CD8-positive, alpha-beta memory T cell (primary cell): ENCODE data around the gene SV2B. TPM values are rescaled to one million over a fixed set of nuclear protein-coding genes. Genes with fewer than 3 reads are reported as not detected.

Experiments used
- CTCF ChIA-PET: fragments of 350-600 bp; sonication (Branson Sonifier 250); formaldehyde crosslinking; loops from one replicate; lab custom pipeline; 2021; ENCODE audit warnings: antibody characterized with exemption; lab: Charles Lee
- POLR2A ChIA-PET: fragments of 350-600 bp; sonication (Branson Sonifier 250); formaldehyde crosslinking; loops from one replicate; lab custom pipeline; 2021; ENCODE audit warnings: antibody characterized with exemption; lab: Charles Lee
- DNase-seq, 5 donors: peaks; one replicate each; pipeline versions ENCODE4 v3.0.0 to v3.0.0-alpha.2; 2020 to 2022; ENCODE audit warnings: mixed read lengths in 1 of 5
- H3K27ac ChIP-seq: one replicate; pipeline ENCODE4 v1.7.0; 2013; ENCODE audit warnings: low read depth, mild to moderate bottlenecking, low read length, moderate library complexity
- H3K27me3 ChIP-seq: 2 replicates; pipeline ENCODE4 v1.7.0; 2013; ENCODE audit warnings: low read length, mild to moderate bottlenecking; ENCODE audit not compliant: insufficient read depth, poor library complexity, severe bottlenecking
- H3K36me3 ChIP-seq: 2 replicates; pipeline ENCODE4 v1.7.0; 2013; ENCODE audit warnings: mild to moderate bottlenecking, low read length, moderate library complexity; ENCODE audit not compliant: insufficient read depth
- H3K4me1 ChIP-seq: 2 replicates; pipeline ENCODE4 v1.7.0; 2013; ENCODE audit warnings: mild to moderate bottlenecking, low read length, moderate library complexity; ENCODE audit not compliant: insufficient read depth
- H3K4me3 ChIP-seq: 2 replicates; pipeline ENCODE4 v1.7.0; 2013; ENCODE audit warnings: mild to moderate bottlenecking, low read length
- H3K9me3 ChIP-seq: 2 replicates; pipeline ENCODE4 v1.7.0; 2013; ENCODE audit warnings: mild to moderate bottlenecking, low read length
- H3K27ac Mint-ChIP-seq, 8 donors: one replicate each; pipeline ENCODE4 v1.8.0; 2020 to 2021; ENCODE audit warnings: mixed read lengths in 8 of 8, mild to moderate bottlenecking in 6 of 8, inconsistent platforms in 3 of 8, moderate library complexity in 3 of 8
- H3K27me3 Mint-ChIP-seq, 2 donors: one replicate each; pipeline ENCODE4 v1.8.0; 2020 to 2021; ENCODE audit warnings: mixed read lengths in 2 of 2, mild to moderate bottlenecking in 1 of 2, moderate library complexity in 1 of 2
- H3K36me3 Mint-ChIP-seq, 3 donors: one replicate each; pipeline ENCODE4 v1.8.0; 2020 to 2021; ENCODE audit warnings: mixed read lengths in 3 of 3, inconsistent platforms in 1 of 3, mild to moderate bottlenecking in 1 of 3
- H3K4me1 Mint-ChIP-seq, 3 donors: one replicate each; pipeline ENCODE4 v1.8.0; 2020 to 2021; ENCODE audit warnings: mixed read lengths in 3 of 3, inconsistent platforms in 1 of 3, mild to moderate bottlenecking in 1 of 3
- H3K4me3 Mint-ChIP-seq, 7 donors: one replicate each; pipeline ENCODE4 v1.8.0; 2020 to 2021; ENCODE audit warnings: mixed read lengths in 7 of 7, mild to moderate bottlenecking in 6 of 7, moderate library complexity in 4 of 7, inconsistent platforms in 2 of 7
- H3K9me3 Mint-ChIP-seq, 5 donors: one replicate each; pipeline ENCODE4 v1.8.0; 2020 to 2022; ENCODE audit warnings: mixed read lengths in 5 of 5, mild to moderate bottlenecking in 3 of 5, moderate library complexity in 2 of 5, inconsistent platforms in 1 of 5
- polyA plus RNA-seq: library from polyadenylated mRNA; unstranded; fragments of 300-500 nt; fragmentation: Illumina TruSeq; gene quantifications from one replicate; pipeline ENCODE4 v1.2.3, GENCODE V29; 2021
- total RNA-seq, 2 experiments: library from RNA; stranded (reverse); gene quantifications; one replicate each; pipeline ENCODE4 v1.2.3, GENCODE V29; 2021

SV2B gene
- total and polyA plus RNA-seq, 3 experiments from 2014 or later, result 0.02 TPM; not detected in 2

DNA sequence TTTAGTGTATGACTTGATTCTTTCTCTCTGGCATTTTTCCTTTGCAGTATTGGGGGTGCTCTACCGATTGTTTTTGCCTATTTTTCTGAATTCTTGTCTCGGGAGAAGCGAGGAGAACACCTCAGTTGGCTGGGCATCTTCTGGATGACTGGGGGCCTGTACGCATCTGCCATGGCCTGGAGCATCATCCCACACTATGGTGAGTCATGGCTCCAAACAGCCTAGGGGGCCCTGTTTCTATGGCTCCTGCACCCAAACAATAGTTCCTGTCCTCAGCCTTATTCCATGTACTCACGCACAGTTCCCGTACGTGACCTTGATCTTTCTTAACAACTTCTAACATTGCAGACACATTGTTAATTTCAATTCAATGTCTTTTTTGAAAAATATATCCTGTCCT lies 152.3 kb downstream of the SV2B start:
- Histone ChIP-seq H3K4me3 (no peak overlapping the region), H3K36me3 (no peaks in the 10 kb centered on the region), H3K27me3 (no peaks in the 10 kb centered on the region), H3K4me1 (no peaks in the 10 kb centered on the region), H3K9me3 (no peaks in the 10 kb centered on the region), H3K27ac (no peak overlapping the region)
- H3K36me3 Mint-ChIP-seq, result no peaks in the 10 kb centered on the region
- no peak for DNase-seq
- H3K4me3 Mint-ChIP-seq, result no peak overlapping the region
- ChIA-PET POLR2A (no interaction called here), CTCF (interaction anchor here (0.6 kb wide), 1 partner anchor 327 kb away, joined by 3 read pairs; no protein-coding TSS in a partner anchor)
- no peak overlapping the region for H3K27ac Mint-ChIP-seq
- H3K9me3 Mint-ChIP-seq, result no peaks in the 10 kb centered on the region
- H3K4me1 Mint-ChIP-seq, result no peaks in the 10 kb centered on the region
- peaks cover 15 to 52% of the 10 kb centered on the region in 2 donors for H3K27me3 Mint-ChIP-seq

DNA sequence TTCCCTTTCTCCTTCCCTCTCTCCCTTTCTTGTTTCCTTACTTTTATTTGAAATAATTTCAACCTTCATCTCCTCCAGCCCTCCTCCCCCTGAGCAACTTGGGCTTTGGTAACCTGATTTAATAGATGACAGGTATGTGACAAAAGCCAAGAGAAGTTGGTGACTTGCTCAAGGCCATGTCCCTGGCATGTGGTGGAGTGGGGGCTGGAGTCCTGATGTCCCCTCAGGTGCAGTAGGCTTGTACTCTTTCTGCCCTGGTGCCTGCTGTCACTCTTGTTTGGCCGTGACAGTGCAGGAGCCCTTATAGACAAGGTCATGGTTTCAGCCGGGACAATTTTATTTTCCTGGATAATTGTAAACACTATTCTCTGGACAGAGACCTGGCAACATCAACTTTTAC lies 152.7 kb downstream of the SV2B start:
- ChIA-PET CTCF (no interaction called here), POLR2A (no interaction called here)
- no peaks in the 10 kb centered on the region for H3K36me3 ChIP-seq
- H3K27me3 ChIP-seq, result no peaks in the 10 kb centered on the region
- DNase-seq, result no peak
- H3K27me3 Mint-ChIP-seq, result peaks cover 17 to 55% of the 10 kb centered on the region in 2 donors
- no peaks in the 10 kb centered on the region for H3K36me3 Mint-ChIP-seq
- H3K4me1 ChIP-seq, result no peaks in the 10 kb centered on the region
- no peak overlapping the region for H3K4me3 Mint-ChIP-seq
- H3K4me3 ChIP-seq, result no peak overlapping the region
- no peaks in the 10 kb centered on the region for H3K9me3 ChIP-seq
- H3K4me1 Mint-ChIP-seq, result no peaks in the 10 kb centered on the region
- no peak overlapping the region for H3K27ac ChIP-seq
- H3K27ac Mint-ChIP-seq, result peak overlapping the region in 1 of 8 donors; percentile 43
- H3K9me3 Mint-ChIP-seq, result no peaks in the 10 kb centered on the region

DNA sequence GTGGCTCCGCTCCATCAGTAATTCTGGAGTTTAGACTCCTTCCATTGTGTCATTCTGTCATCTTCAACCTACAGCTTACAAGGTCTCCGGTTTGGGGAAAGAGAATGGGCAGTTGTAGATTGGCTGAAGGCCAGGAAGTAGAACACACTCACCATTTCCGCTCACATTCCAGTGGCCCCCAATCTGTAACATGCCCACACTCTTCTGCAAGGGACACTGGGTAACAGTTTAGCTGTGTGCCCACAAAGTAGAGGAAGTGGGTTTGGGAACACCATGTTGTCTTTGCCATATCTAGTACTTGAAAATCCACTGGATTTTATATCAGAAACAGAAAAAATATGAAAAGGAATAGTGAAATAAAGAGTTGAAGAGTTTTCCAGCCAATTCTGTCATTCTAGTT lies 153.5 kb downstream of the SV2B start:
- Histone ChIP-seq H3K4me3 (no peak overlapping the region), H3K27me3 (no peaks in the 10 kb centered on the region), H3K27ac (no peak overlapping the region), H3K36me3 (no peaks in the 10 kb centered on the region), H3K4me1 (no peaks in the 10 kb centered on the region), H3K9me3 (no peaks in the 10 kb centered on the region)
- no peaks in the 10 kb centered on the region for H3K36me3 Mint-ChIP-seq
- CTCF ChIA-PET, result no interaction called here
- H3K27me3 Mint-ChIP-seq, result peaks cover 23 to 62% of the 10 kb centered on the region in 2 donors
- H3K4me3 Mint-ChIP-seq, result no peak overlapping the region
- no peak for DNase-seq
- POLR2A ChIA-PET, result no interaction called here
- no peaks in the 10 kb centered on the region for H3K9me3 Mint-ChIP-seq
- H3K4me1 Mint-ChIP-seq, result no peaks in the 10 kb centered on the region
- no peak overlapping the region for H3K27ac Mint-ChIP-seq

DNA sequence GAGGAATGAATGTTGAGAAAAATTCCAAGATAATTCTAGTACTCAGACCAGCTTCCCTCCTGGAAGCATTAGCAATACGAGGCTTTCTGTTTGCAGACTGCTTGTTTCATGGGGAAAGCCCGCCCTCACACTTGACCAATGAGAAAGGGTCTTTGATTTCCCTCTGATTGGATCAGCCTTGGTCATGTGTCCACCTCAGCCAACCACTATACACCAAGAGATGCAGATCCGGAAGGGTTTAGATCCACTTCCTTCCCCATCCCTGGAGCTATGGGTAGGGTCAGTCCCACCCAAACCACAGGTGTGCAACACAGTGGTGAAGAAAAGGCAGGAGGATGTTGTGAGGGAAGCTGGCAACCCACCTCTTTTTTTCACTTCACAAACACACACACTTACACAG lies 154.7 kb downstream of the SV2B start:
- peaks cover 26 to 61% of the 10 kb centered on the region in 2 donors for H3K27me3 Mint-ChIP-seq
- H3K4me1 Mint-ChIP-seq, result no peaks in the 10 kb centered on the region
- no peaks in the 10 kb centered on the region for H3K9me3 Mint-ChIP-seq
- Histone ChIP-seq H3K27me3 (no peaks in the 10 kb centered on the region), H3K36me3 (no peaks in the 10 kb centered on the region), H3K9me3 (no peaks in the 10 kb centered on the region), H3K27ac (no peak overlapping the region), H3K4me1 (no peaks in the 10 kb centered on the region), H3K4me3 (no peak overlapping the region)
- H3K36me3 Mint-ChIP-seq, result no peaks in the 10 kb centered on the region
- peak overlapping the region in 1 of 8 donors; percentile 7 for H3K27ac Mint-ChIP-seq
- ChIA-PET CTCF (interaction anchor here (2.2 kb wide), 1 partner anchor 17 kb away, joined by 10 read pairs; no protein-coding TSS in a partner anchor), POLR2A (no interaction called here)
- no peak overlapping the region for H3K4me3 Mint-ChIP-seq
- no peak for DNase-seq

DNA sequence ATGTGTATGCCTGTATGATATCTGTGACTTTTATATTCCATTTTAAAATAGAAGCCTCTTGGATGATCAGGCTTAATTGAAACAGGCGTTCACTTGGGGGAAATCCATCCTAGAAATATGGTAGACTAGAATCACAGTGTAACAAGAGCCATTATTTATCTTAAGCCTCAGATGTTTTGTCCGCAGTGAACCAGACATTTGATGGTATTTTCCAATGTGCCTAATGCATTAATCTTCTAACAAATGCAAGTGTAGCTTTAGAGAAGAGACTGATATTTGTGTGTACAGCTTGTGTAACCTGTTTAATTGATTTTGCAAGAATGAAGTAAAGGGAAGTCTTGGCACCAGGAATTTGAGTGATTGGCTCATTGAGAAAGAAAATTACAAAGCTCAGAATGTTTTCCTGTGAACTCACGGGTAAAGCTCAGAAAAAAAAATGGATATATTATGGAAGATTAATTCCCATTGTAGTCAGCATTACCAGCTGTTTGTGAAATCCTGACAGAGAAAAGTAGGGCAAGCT lies 155.7 kb downstream of the SV2B start:
- DNase-seq, result no peak
- H3K9me3 ChIP-seq, result no peaks in the 10 kb centered on the region
- Mint-ChIP-seq H3K27me3 (peaks cover 30 to 64% of the 10 kb centered on the region in 2 donors), H3K9me3 (no peaks in the 10 kb centered on the region), H3K4me3 (no peak overlapping the region), H3K36me3 (no peaks in the 10 kb centered on the region), H3K27ac (no peak overlapping the region), H3K4me1 (no peaks in the 10 kb centered on the region)
- no peak overlapping the region for H3K27ac ChIP-seq
- ChIA-PET POLR2A (no interaction called here), CTCF (interaction anchor here (2.2 kb wide), 1 partner anchor 16 kb away, joined by 10 read pairs; no protein-coding TSS in a partner anchor)
- H3K36me3 ChIP-seq, result no peaks in the 10 kb centered on the region
- no peak overlapping the region for H3K4me3 ChIP-seq
- H3K4me1 ChIP-seq, result no peaks in the 10 kb centered on the region
- no peaks in the 10 kb centered on the region for H3K27me3 ChIP-seq

DNA sequence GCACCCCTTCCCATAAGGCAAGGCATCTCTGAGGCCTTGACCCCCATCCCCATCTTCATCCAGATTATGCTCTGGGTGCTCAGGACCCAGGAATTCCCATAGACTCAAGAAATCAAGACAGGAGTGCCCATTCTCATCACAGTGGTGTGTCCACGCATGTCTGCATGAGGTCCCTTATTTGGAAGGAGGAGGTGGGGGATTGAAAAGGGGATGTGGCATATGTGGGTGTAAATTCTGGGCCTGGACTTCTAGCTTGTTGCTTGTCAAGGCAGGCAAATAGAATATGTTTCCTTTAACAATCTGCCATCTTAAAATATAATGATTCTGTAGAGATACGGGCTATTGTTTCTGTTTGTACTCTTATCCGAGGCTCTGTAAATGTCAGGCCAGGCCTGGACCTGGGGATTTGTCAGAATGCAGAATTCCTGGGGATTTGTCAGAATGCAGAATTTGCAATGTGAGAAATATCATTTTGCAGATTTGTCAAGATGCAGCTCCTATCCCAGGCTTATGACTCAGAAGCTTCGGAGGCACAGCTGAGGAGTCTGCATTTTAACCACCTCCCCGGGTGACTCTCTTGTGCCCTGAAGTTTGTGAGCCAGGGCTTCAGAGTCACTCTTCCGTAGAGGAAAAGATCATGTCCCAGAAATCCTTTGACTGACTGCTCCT lies 157.8 kb downstream of the SV2B start:
- POLR2A ChIA-PET, result no interaction called here

DNA sequence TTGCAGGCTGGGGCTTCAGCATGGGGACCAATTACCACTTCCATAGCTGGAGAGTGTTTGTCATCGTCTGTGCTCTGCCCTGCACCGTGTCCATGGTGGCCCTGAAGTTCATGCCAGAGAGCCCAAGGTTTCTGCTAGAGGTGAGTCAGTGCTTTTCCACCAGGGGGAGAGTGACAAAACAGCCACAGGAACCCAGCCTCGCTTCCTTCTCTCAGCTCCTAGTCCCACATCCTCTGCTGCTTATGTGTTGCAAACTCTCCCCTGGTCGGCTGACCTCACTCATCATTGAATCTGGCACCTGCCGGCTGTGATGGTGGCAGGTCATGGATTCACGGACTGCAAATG lies 158.3 kb downstream of the SV2B start:
- Mint-ChIP-seq H3K36me3 (no peaks in the 10 kb centered on the region), H3K27me3 (peaks cover 25 to 57% of the 10 kb centered on the region in 2 donors), H3K9me3 (no peaks in the 10 kb centered on the region), H3K4me1 (no peaks in the 10 kb centered on the region), H3K4me3 (no peak overlapping the region), H3K27ac (peak overlapping the region in 1 of 8 donors; percentile 28)
- peaks cover 6% of the 10 kb centered on the region for H3K27me3 ChIP-seq
- H3K36me3 ChIP-seq, result no peaks in the 10 kb centered on the region
- ChIA-PET POLR2A (no interaction called here), CTCF (interaction anchor here (2.2 kb wide), 1 partner anchor 13 kb away, joined by 9 read pairs; no protein-coding TSS in a partner anchor)
- no peak overlapping the region for H3K4me3 ChIP-seq
- no peaks in the 10 kb centered on the region for H3K9me3 ChIP-seq
- no peak for DNase-seq
- no peaks in the 10 kb centered on the region for H3K4me1 ChIP-seq
- no peak overlapping the region for H3K27ac ChIP-seq

More for the DNA sequence above, 157.8 kb downstream of the SV2B start:
- CTCF ChIA-PET, result interaction anchor here (2.2 kb wide), 1 partner anchor 14 kb away, joined by 9 read pairs; no protein-coding TSS in a partner anchor
- peaks cover 25 to 60% of the 10 kb centered on the region in 2 donors for H3K27me3 Mint-ChIP-seq
- H3K9me3 Mint-ChIP-seq, result no peaks in the 10 kb centered on the region
- no peaks in the 10 kb centered on the region for H3K4me1 Mint-ChIP-seq
- no peak overlapping the region for H3K4me3 ChIP-seq
- peaks cover 6% of the 10 kb centered on the region for H3K27me3 ChIP-seq
- no peak overlapping the region for H3K4me3 Mint-ChIP-seq
- no peak overlapping the region for H3K27ac Mint-ChIP-seq
- H3K36me3 ChIP-seq, result no peaks in the 10 kb centered on the region
- H3K4me1 ChIP-seq, result no peaks in the 10 kb centered on the region
- no peaks in the 10 kb centered on the region for H3K36me3 Mint-ChIP-seq
- no peak for DNase-seq
- no peaks in the 10 kb centered on the region for H3K9me3 ChIP-seq
- no peak overlapping the region for H3K27ac ChIP-seq

DNA sequence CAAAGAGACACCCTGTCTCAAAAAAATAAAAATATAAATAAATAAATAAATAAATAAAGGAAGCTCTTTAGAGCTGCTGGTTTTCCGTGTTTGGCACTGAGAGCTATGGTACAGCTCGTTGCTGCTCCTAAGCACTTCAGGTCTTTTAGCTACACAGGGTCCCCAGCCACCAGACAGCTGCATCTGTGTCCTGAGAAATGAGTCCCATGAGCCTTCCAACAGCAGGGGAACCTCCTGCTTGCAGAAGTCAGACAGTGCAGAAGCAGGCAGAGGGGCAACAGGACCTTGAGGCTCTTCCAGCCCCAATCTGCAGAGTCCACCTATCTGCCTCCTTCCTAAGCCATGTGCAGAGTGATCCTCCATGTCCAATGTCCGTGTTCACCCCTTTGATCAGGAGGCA lies 159.0 kb downstream of the SV2B start:
- no peaks in the 10 kb centered on the region for H3K36me3 ChIP-seq
- Mint-ChIP-seq H3K27ac (no peak overlapping the region), H3K36me3 (no peaks in the 10 kb centered on the region), H3K9me3 (no peaks in the 10 kb centered on the region), H3K27me3 (peaks cover 22 to 51% of the 10 kb centered on the region in 2 donors), H3K4me1 (no peaks in the 10 kb centered on the region), H3K4me3 (no peak overlapping the region)
- ChIA-PET CTCF (no interaction called here), POLR2A (no interaction called here)
- H3K4me3 ChIP-seq, result no peak overlapping the region
- DNase-seq, result no peak
- H3K27ac ChIP-seq, result no peak overlapping the region
- H3K9me3 ChIP-seq, result no peaks in the 10 kb centered on the region
- H3K4me1 ChIP-seq, result no peaks in the 10 kb centered on the region
- peaks cover 6% of the 10 kb centered on the region for H3K27me3 ChIP-seq
